Thymus (tissue), 11 donors: ENCODE data around the gene KIAA0586. TPM values are rescaled to one million over a fixed set of nuclear protein-coding genes. Genes with fewer than 3 reads are reported as not detected.
"Not testable (repeated sequence)": the region's sequence is repeated elsewhere in the genome, so short reads cannot be mapped to it uniquely, and the experiment has no call there.

Source experiments
- DNase-seq, 9 donors: peaks; one replicate each; pipeline ENCODE4 v3.0.0-alpha.2; 2013; ENCODE audit warnings: low spot score in 9 of 9, low read depth in 6 of 9, missing footprints in 1 of 9
- H3K27ac ChIP-seq, 2 donors: one replicate each; pipeline ENCODE4 v1.5.1; 2013; ENCODE audit warnings: control low read depth in 1 of 2, low read depth in 1 of 2, low read length in 1 of 2, mild to moderate bottlenecking in 1 of 2, moderate library complexity in 1 of 2
- H3K27me3 ChIP-seq, 2 donors: one replicate each; pipeline ENCODE4 v1.5.1; 2013; ENCODE audit warnings: low read length in 1 of 2; ENCODE audit not compliant: control insufficient read depth in 2 of 2, insufficient read depth in 1 of 2
- H3K36me3 ChIP-seq, 2 donors: one replicate each; pipeline ENCODE4 v1.5.1; 2013; ENCODE audit warnings: low read length in 1 of 2, mild to moderate bottlenecking in 1 of 2, moderate library complexity in 1 of 2; ENCODE audit not compliant: control insufficient read depth in 2 of 2, insufficient read depth in 2 of 2
- H3K4me1 ChIP-seq, 2 donors: one replicate each; pipeline ENCODE4 v1.5.1; 2013; ENCODE audit warnings: low read length in 2 of 2; ENCODE audit not compliant: control insufficient read depth in 2 of 2, insufficient read depth in 2 of 2
- H3K4me3 ChIP-seq, 2 donors: one replicate each; pipeline ENCODE4 v1.5.1; 2013; ENCODE audit warnings: low read length in 2 of 2, control low read depth in 1 of 2, mild to moderate bottlenecking in 1 of 2
- H3K9me3 ChIP-seq, 2 donors: one replicate each; pipeline ENCODE4 v1.5.1; 2013; ENCODE audit warnings: low read length in 1 of 2, mild to moderate bottlenecking in 1 of 2; ENCODE audit not compliant: control insufficient read depth in 2 of 2, insufficient read depth in 1 of 2
- WGBS: extraction: QIAGEN DNeasy Blood & Tissue Kit; methylation state at CpG from one replicate; pipeline ENCODE4 v1.1.7; 2013; 5-methylcytosine and 5-hydroxymethylcytosine counted together
- polyA plus RNA-seq: library from polyadenylated mRNA; stranded (reverse); fragments of 200-250 nt; gene quantifications from one replicate; pipeline ENCODE4 v1.2.3, GENCODE V29; 2013
- total RNA-seq: library from RNA; stranded (reverse); fragments of 120-200 nt; gene quantifications from one replicate; pipeline ENCODE4 v1.2.4, GENCODE V29; 2013
- donor health status: healthy.

KIAA0586 gene
- total and polyA plus RNA-seq, 2 donors = 11.0 to 24.9 TPM

- Histone ChIP-seq H3K9me3 (no peaks in the 10 kb centered on the region), H3K27ac (no peak overlapping the region), H3K4me1 (peaks cover 7 to 11% of the 10 kb centered on the region in 2 donors), H3K4me3 (no peak overlapping the region), H3K36me3 (no peaks in the 10 kb centered on the region), H3K27me3 (no peaks in the 10 kb centered on the region)
- DNase-seq = no peak
- 95% methylated on average over 3 of the region's 3 CpGs for WGBS
Measured at GRCh38 chr14:58568322-58568721, 140.8 kb downstream of the KIAA0586 start.

- 98% methylated on average over 7 of the region's 7 CpGs for WGBS
- H3K9me3 ChIP-seq = no peaks in the 10 kb centered on the region
Measured at GRCh38 chr14:58571256-58571655, 143.7 kb downstream of the KIAA0586 start.

DNA sequence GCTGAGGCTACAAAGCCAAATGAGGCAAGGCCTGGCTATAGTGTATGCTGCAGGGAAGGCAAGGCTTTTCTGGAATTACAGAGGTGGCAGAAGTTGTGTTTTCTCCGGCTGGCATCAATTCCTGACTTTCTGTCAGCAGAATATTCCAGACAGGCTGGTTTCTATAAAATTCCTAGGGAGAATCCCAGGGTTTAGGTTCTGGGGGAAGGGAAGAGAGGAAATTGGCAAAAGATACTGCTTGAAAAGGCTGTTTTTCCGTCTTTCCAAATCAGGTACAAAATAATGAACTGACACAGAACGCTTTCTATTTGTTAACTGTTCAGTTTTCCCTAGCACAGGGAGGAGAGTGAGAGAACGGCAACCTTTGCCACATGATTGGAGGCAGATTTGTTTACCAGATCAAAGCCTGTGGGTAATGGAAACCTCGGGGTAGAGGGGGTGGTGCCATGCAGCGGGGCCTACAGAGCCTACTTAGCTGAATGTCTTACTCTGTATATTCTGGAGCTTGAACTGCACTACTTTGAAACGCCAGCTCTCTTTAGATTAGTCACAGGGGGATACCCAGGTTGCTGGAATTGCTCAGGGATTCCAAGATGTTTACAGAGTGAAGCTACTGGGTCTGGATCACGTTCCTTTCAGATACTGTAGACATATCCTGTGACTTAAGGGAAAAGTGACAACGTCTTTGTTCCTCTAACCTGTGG, 144.4 kb downstream of the KIAA0586 start:
- Histone ChIP-seq H3K9me3 (no peaks in the 10 kb centered on the region), H3K4me3 (no peak overlapping the region), H3K36me3 (no peaks in the 10 kb centered on the region), H3K27me3 (no peaks in the 10 kb centered on the region), H3K4me1 (peaks cover 7 to 19% of the 10 kb centered on the region in 2 donors), H3K27ac (peak overlapping the region; percentile 68 to 73)
- DNase-seq = peak; percentile 13 to 82 (median 55)
- WGBS = 53% methylated on average over 9 of the region's 9 CpGs

More at GRCh38 chr14:58571256-58571655, 143.7 kb downstream of the KIAA0586 start:
- Histone ChIP-seq H3K4me1 (peaks cover 7 to 18% of the 10 kb centered on the region in 2 donors), H3K36me3 (no peaks in the 10 kb centered on the region), H3K27ac (no peak overlapping the region), H3K27me3 (no peaks in the 10 kb centered on the region), H3K4me3 (no peak overlapping the region)
- DNase-seq = no peak

GRCh38 chr14:58572473-58572853, 144.9 kb downstream of the KIAA0586 start:
- WGBS = 86% methylated on average over 1 of the region's 1 CpG
- Histone ChIP-seq H3K4me3 (no peak overlapping the region), H3K4me1 (peaks cover 7 to 19% of the 10 kb centered on the region in 2 donors), H3K36me3 (no peaks in the 10 kb centered on the region), H3K9me3 (no peaks in the 10 kb centered on the region), H3K27ac (peak overlapping the region in 1 of 2 donors; percentile 73), H3K27me3 (no peaks in the 10 kb centered on the region)
- no peak for DNase-seq

- H3K27me3 ChIP-seq = no peaks in the 10 kb centered on the region
- no peaks in the 10 kb centered on the region for H3K36me3 ChIP-seq
- no peak for DNase-seq
- WGBS = 97% methylated on average over 2 of the region's 2 CpGs
- H3K4me3 ChIP-seq = no peak overlapping the region
- no peak overlapping the region for H3K27ac ChIP-seq
- peaks cover 7 to 19% of the 10 kb centered on the region in 2 donors for H3K4me1 ChIP-seq
- H3K9me3 ChIP-seq = no peaks in the 10 kb centered on the region
Measured at GRCh38 chr14:58572863-58573262, 145.3 kb downstream of the KIAA0586 start.

GRCh38 chr14:58574623-58575022, 147.1 kb downstream of the KIAA0586 start:
- H3K4me3 ChIP-seq = no peak overlapping the region
- H3K27ac ChIP-seq = no peak overlapping the region
- DNase-seq = no peak
- no peaks in the 10 kb centered on the region for H3K36me3 ChIP-seq
- peaks cover 7 to 19% of the 10 kb centered on the region in 2 donors for H3K4me1 ChIP-seq
- no peaks in the 10 kb centered on the region for H3K27me3 ChIP-seq
- 97% methylated on average over 2 of the region's 2 CpGs for WGBS
- H3K9me3 ChIP-seq = no peaks in the 10 kb centered on the region

GRCh38 chr14:58575956-58576355, 148.4 kb downstream of the KIAA0586 start:
- H3K9me3 ChIP-seq = no peaks in the 10 kb centered on the region
- 38% methylated on average over 1 of the region's 1 CpG for whole genome bisulfite sequencing
- no peak overlapping the region for H3K4me3 ChIP-seq
- no peak overlapping the region for H3K27ac ChIP-seq
- peaks cover 7 to 19% of the 10 kb centered on the region in 2 donors for H3K4me1 ChIP-seq
- DNase-seq = no peak
- no peaks in the 10 kb centered on the region for H3K36me3 ChIP-seq
- no peaks in the 10 kb centered on the region for H3K27me3 ChIP-seq

DNA sequence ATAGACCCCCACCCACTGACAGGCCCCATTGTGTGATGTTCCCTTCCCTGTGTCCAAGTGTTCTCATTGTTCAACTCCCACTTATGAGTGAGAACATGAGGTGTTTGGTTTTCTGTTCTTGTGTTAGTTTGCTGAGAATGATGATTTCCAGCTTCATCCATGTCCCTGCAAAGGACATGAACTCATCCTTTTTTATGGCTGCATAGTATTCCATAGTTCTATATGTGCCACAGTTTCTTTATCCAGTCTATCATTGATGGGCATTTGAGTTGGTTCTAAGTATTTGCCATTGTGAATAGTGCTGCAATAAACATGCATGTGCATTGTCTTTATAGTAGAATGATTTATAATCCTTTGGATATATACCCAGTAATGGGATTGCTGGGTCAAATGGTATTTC, 152.5 kb downstream of the KIAA0586 start:
- not testable (repeated sequence) for H3K27ac ChIP-seq, DNase-seq, H3K4me1 ChIP-seq, H3K4me3 ChIP-seq, H3K27me3 ChIP-seq, H3K36me3 ChIP-seq, H3K9me3 ChIP-seq

GRCh38 chr14:58581389-58581788, 153.9 kb downstream of the KIAA0586 start:
- not testable (repeated sequence) for H3K4me1 ChIP-seq, DNase-seq, H3K9me3 ChIP-seq, H3K27me3 ChIP-seq, H3K36me3 ChIP-seq, H3K4me3 ChIP-seq, H3K27ac ChIP-seq
- 99% methylated on average over 1 of the region's 1 CpG for WGBS
